ENCODE data around the gene PPM1J.

GRCh38 chr1:112707221-112708001 lies 7.7 kb downstream of the PPM1J start:
- TF ChIP-seq GATA2 (IDR thresholded peaks at IDR 0.05; ENCODE audit: low read depth, low read length) = no peak
- TF ChIP-seq GATA3 (IDR thresholded peaks at IDR 0.05; ENCODE audit: low read depth, low read length) = no peak
